Posterior vena cava (tissue), 2 donors: ENCODE measurements around the gene ATF5. TPM values are rescaled to one million over a fixed set of nuclear protein-coding genes. Genes with fewer than 3 reads are reported as not detected.
"Not testable (repeated sequence)": the region's sequence is repeated elsewhere in the genome, so short reads cannot be mapped to it uniquely, and the experiment has no call there.

Source experiments
- DNase-seq: peaks from one replicate; pipeline ENCODE4 v3.0.0-alpha.2; 2020; ENCODE audit warnings: low spot score
- intact Hi-C, 2 donors: fragments of 100-400 bp; cut with DNase I; formaldehyde crosslinking; loops; one replicate each; pipeline versions ENCODE4 v1.14.1 to v1.14.2; 2022 to 2023
- microRNA-seq, 2 donors: library from miRNA; unstranded; fragments of <30 nt; microRNA quantifications; one replicate each; pipeline ENCODE4 v1.2.0, GENCODE V29; 2020 to 2021; ENCODE audit warnings: borderline microRNAs expressed in 2 of 2
- total RNA-seq, 2 donors: library from RNA; stranded (reverse); fragmentation: NEBNext Ultra II Directional; extraction: Animal tissue kit (Norgen Biotek cat#: 25700); gene quantifications; one replicate each; pipeline ENCODE4 v1.2.1, GENCODE V29; 2021
- donor health status: DM: yes; HTN: yes; CAD: no.
- donor health status: DM: yes; HTN: yes; CAD: no.

Gene ATF5
- total RNA-seq, 2 donors from 2014 or later = 18.8 to 37.0 TPM

DNA sequence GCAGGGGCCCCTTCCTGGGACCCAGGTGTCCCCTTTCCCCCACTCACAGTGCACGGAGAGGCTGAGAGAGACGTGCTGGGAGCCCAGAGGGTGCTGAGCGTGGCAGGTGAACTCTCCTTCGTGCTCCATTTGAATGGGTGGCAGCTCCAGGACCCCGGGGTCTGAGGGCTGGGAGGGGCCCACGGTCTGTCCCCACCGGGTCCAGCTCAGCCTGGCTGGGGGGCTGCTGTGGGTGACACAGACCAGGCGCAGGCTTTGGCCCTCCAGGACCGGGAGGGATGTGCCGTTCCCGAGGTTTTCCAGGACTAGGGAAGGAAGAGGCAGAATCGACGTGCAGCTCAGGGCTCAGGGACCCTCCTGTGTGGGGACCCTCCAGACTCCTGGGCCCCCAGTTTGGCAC, 29.6 kb downstream of the ATF5 start:
- DNase-seq = peak; percentile 31
- intact Hi-C loops = not testable (repeated sequence)

DNA sequence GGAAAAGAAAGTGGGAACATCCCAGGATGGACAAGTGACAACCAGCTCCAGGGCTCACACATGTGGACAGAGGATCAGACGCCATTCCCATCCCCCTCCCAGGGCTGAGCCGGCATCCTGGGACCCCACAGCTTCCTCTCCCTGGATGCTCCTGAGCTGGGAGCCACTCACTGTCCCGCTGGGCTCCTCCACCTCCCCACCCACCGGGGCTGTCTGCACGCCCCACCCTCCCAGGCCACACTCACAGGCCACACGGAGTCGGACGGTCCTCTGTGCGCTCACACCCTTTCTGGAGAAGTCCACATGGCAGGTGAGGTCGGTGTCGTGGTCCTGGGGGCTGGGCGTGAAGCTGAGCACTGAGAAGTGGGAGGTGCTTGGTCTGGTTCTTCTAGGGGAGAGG, 30.9 kb downstream of the ATF5 start:
- intact Hi-C loops = not testable (repeated sequence)
- DNase-seq = peak; percentile 35

DNA sequence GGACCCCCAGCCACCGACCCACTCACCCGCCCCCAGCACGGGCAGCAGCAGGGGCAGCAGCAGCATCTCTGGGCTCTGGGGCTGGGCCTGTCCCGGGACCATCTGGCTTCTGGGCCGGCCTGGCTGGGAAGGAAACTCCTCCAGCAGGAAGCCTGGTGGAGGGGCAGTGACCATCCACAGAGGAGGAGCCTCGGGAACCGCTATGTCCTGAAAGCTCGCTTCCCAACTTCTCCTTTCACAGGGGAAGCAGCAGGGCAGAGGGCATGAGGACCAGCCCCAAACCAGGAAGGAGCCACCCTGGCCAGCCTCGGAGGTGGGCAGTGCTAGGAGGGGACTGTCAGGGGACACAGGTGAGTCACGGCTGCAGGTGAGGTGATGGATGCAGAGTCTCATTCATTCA, 32.0 kb downstream of the ATF5 start, which contains the start of gene SIGLEC11:
SIGLEC11 (minus strand) TSS at position 193 of the 400 bp plus-strand sequence; CDS start at position 102, 91 bp downstream.
- intact Hi-C loops = not testable (repeated sequence)
- DNase-seq = peak; percentile 47

DNA sequence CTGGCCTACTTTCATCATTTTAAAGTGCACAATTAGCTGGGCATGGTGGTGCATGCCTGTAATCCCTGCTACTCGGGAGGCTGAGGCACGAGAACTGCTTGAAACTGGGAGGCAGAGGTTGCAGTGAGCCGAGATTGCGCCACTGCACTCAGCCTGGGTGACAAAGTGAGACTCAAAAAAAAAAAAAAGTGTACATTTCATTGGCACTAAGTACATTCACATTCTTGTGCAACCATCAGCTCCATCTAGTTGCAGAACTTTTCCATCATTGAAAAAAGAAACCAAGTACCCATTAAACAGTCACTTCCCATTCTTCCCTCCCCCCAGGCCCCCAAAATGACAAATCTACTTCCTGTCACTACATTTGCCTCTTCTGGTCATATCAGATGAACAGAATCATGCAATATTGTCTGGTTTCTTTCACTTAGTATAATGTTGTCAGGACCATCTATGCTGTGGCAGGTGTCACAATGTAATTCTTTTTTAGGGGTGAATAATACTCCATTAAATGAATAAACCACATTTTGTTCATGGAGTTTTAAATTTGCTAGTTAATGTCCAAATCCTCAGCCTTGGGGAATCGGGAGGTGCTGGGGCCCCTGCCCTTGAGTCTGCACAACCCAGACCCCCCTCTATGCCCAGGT, 39.4 kb downstream of the ATF5 start:
- intact Hi-C loops = no loop called here
- DNase-seq = no peak

DNA sequence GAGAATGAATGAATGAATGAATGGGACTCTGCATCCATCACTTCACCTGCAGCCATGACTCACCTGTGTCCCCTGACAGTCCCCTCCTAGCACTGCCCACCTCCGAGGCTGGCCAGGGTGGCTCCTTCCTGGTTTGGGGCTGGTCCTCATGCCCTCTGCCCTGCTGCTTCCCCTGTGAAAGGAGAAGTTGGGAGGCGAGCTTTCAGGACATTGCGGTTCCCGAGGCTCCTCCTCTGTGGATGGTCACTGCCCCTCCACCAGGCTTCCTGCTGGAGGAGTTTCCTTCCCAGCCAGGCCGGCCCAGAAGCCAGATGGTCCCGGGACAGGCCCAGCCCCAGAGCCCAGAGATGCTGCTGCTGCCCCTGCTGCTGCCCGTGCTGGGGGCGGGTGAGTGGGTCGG, 40.4 kb downstream of the ATF5 start:
- DNase-seq, intact Hi-C loops: not testable (repeated sequence)

DNA sequence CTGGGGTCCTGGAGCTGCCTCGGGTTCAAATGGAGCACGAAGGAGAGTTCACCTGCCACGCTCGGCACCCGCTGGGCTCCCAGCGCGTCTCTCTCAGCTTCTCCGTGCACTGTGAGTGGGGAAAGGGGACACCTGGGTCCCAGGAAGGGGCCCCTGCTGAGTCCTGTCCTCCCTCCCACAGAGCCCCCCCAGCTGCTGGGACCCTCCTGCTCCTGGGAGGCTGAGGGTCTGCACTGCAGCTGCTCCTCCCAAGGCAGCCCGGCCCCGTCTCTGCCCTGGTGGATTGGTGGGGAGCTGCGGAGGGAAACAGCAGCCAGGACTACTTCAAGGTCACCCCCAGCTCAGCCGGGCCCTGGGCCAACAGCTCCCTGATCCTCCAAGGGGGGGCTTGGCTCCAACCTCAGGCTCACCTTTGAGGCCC, 43.0 kb downstream of the ATF5 start:
- no peak for DNase-seq
- intact Hi-C loops = no loop called here

DNA sequence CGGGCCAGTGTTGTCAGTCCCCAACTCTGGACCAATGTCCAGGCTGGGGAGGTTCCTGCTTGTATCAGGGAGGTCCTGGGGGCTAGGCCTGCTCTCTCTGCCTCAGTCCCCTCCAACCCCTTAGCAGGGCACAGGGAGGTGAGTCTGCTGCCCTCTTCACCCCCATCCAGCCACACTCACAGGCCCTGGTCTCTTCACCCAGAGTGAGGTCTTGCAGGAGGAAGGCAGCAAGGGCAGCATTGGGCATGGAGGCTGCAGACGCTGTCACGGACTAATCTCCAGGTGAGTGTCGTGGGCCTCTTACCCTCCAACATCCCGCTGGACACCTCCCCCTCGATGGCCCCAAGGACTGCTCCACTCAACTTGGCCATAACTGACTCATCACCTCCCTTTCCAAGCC, 43.8 kb downstream of the ATF5 start:
- intact Hi-C loops = no loop called here
- no peak for DNase-seq

DNA sequence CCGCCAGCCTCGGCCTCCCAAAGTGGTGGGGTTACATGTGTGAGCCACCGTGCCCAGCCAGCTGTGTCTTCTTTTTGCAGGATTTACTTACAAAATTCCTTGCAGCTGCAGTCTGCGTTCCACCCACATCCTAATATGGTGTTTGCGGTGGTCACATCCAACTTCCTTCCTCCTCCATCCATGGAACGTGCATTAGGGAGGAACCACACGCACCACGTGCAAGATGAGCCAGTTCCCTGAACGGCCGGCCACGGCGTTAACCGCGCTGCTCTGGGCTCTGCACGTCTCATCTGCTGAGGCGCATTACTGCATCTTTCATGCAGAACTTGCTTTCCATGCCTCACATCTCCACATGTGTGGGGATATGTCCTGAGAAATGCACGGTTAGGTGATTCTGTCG, 45.0 kb downstream of the ATF5 start:
- peak; percentile 89 for DNase-seq
- intact Hi-C loops = no loop called here

DNA sequence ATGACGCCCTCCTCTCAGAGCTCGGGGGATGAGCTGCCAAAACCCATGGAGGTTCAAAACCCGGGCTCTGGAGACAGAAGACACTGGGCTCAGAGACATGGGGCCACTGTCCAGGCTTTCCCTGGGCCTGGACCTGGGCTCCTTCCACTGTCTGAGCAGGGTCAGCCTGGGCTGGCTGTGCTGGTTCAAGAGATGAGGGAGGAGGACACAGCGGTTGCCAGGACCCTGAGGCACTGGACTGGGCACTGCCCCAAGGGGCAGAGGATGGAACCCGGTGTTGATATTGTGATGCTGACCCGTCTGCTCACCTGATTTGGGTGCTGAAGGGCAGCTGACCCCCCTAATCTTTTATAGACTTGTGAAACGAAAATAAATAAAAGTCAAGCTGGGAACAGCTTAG, 46.0 kb downstream of the ATF5 start:
- DNase-seq = no peak
- intact Hi-C loops = no loop called here

DNA sequence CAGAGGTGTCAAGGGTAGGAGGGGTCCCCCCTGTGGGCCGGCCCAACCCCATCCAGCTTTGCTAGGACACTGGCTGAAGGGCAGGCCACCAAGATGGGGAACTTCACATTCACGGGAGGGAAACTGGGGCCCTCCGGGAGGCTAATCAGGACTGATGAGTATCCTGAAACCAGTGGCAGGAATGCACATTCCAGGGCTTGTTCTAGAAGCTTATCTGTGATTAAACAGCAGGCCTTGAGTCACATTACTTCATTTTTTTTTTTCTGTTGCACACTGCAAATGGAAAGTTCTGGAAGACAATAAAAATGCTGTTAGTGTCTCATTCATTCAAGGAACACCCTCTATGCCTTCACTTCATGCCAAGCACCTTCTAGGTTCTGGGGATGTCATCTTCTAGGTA, 47.5 kb downstream of the ATF5 start:
- intact Hi-C loops = no loop called here
- no peak for DNase-seq

DNA sequence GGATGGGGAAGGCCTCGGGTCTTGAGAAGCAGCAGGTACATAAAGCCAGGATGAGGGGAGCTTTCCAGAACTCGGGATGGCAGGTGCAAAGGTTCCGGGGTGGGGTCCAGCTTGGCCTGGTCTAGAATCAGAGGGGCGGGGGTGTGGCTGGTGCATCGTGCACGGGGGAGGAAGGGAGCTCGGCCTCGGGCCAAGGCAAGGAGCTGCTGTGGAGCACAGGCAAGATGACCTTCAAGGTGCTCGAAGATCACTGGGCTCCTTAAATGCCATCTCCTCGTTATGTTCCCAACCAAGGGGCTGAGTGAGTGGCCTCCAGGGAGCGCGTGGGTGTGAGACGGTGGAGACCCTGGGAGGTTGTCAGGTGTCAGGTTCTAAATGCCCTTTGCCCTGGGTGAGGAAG, 48.1 kb downstream of the ATF5 start:
- intact Hi-C loops = no loop called here
- no peak for DNase-seq

DNA sequence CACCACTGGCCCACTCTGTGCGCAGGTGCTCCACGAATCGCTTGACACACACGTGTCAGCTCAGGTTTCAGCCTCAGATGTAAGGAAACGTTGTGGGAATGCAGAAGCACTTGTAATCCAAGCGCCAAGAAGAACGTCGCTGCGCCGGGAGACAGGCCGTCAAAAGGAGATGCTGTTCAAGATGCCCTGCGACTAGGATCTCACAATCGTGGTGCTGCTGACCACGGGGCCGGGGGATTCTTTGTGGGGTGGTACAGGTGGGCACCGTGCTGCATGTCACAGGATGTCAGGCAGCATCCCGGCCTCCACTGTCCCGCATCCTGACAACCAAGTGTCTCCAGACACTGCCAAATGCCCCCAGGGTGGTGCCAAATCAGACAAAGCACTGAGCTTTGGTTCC, 48.9 kb downstream of the ATF5 start:
- DNase-seq = no peak
- intact Hi-C loops = no loop called here

DNA sequence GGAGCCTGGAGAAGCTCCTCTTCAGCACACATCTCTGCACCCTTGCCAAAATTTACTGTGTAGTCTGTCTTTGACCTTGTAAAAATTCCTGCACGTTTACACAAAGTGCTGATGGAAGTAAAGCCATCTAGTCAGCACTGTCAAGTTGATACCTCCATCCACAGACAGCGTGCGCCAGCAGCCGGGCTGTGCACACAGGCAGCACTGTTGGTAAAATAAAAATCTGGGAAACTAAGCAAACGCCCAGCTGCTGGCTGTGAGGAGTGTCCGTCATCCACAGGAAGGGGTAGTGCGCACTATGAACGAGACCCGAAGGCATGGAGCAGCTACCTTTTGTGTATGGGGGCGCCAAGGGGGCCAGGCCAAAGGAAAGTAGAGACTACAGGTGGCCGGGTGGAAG, 49.3 kb downstream of the ATF5 start:
- no peak for DNase-seq
- intact Hi-C loops = no loop called here

DNA sequence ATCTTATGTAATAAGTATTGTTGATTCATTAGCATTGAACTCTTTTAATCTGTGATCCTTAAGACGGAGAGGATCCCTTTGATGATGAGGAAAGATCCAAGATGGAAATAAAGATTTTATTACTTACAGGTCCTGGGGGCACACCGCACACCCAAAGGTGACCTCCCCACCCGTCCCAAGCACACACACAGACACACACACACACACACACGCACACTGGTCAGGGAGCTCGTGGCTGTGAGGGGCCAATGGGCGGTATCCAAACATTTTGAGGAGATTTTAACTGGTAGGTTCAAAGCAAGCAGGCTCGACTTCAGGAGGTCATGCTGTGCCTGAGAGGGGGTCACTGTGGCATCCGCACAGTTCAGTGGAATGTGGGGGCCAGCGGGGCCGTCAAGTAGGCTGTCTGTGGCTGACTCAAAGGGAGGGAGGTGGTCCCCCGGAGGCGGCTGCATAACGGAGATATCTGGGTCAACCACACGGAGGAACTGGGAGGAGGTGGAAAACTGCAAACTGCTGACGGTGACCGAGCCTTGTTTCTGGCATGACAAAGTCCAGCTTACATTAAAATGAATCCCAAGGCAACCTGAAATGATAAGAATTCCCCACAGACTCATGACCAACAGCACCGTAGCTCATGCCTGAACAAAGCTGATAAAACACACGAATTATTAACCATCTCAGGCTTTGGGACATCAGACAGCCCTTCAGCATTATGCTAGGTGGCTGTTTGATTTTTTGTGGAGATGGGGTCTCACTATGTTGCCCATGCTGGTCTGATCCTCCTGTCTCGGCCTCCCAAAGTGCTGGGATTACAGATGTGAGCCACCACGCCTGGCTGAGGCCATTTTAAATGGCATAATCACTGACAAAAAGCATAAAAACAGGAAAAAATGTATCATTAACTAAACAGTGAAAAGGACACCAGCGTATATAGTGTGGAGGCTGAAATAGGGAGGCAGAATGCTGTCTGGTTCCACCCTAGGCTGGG, 52.9 kb downstream of the ATF5 start:
- intact Hi-C loops = loop anchor here (5.0 kb wide), 1 partner anchor 45 kb away; no protein-coding TSS in a partner anchor
- no peak for DNase-seq

Small RNA genes within 50 kb of the gene (microRNA-seq; reads per million reads assigned to microRNA genes)
- gene MIR4750 = 0 to 0.32 reads per million in 2 donors

Other genes starting within 250 kb of the ATF5 start
- 1 to 10 TPM in 1 of 2 donors, under 1 TPM in 1; 1.00 to 1.0 TPM for gene ADM5, start 239.6 kb upstream of the ATF5 start, total RNA-seq
- 10 to 100 TPM; 10.6 to 11.8 TPM for gene CPT1C, start 238.1 kb upstream of the ATF5 start, total RNA-seq
- gene TSKS, start 165.9 kb upstream of the ATF5 start, total RNA-seq = 1 to 10 TPM; 2.0 to 2.7 TPM
- 10 to 100 TPM; 81.7 to 88.1 TPM for gene AP2A1, start 162.2 kb upstream of the ATF5 start, total RNA-seq
- 10 to 100 TPM in 1 of 2 donors, 1 to 10 TPM in 1; 6.9 to 12.2 TPM for gene FUZ, start 115.9 kb upstream of the ATF5 start, total RNA-seq
- 10 to 100 TPM; 25.6 to 25.9 TPM for gene MED25, start 110.9 kb upstream of the ATF5 start, total RNA-seq
- gene PTOV1, start 78.0 kb upstream of the ATF5 start, total RNA-seq = 10 to 100 TPM; 78.7 to 95.2 TPM
- 10 to 100 TPM; 40.5 to 43.4 TPM for gene PNKP, start 61.6 kb upstream of the ATF5 start, total RNA-seq
- 10 to 100 TPM; 26.5 to 28.9 TPM for gene AKT1S1, start 51.9 kb upstream of the ATF5 start, total RNA-seq
- 10 to 100 TPM; 28.7 to 36.3 TPM for gene TBC1D17, start 51.5 kb upstream of the ATF5 start, total RNA-seq
- 1 to 10 TPM; 1.1 to 1.3 TPM for gene IL4I1, start 32.3 kb upstream of the ATF5 start, total RNA-seq
- 10 to 100 TPM; 21.9 to 27.1 TPM for gene NUP62, start 299 bp downstream of the ATF5 start, total RNA-seq
- 1 to 10 TPM in 1 of 2 donors, under 1 TPM in 1; 0.95 to 3.3 TPM for gene SIGLEC11, start 32.0 kb downstream of the ATF5 start, total RNA-seq
- 10 to 100 TPM; 19.7 to 23.0 TPM for gene VRK3, start 96.2 kb downstream of the ATF5 start, total RNA-seq
- gene ZNF473, start 96.8 kb downstream of the ATF5 start, total RNA-seq = 1 to 10 TPM; 5.8 to 7.6 TPM
- not detected for gene IZUMO2, start 234.1 kb downstream of the ATF5 start, total RNA-seq